WTC11 (cell line): ENCODE results near the gene PTPRF. TPM values are rescaled to one million over a fixed set of nuclear protein-coding genes. Genes with fewer than 3 reads are reported as not detected.

Experiments used
- ATAC-seq: fragments of 200-7000 bp; cut with Tn5 transposase; 2 replicates; pipeline ENCODE4 v1.10.0; 2021; ENCODE audit warnings: mild to moderate bottlenecking, moderate library complexity
- CTCF ChIA-PET: fragments of 300-600 bp; sonication (Branson Sonifier 250); formaldehyde crosslinking; loops from one replicate; lab custom pipeline; 2021; ENCODE audit warnings: antibody characterized with exemption; lab: Charles Lee
- POLR2A ChIA-PET: fragments of 350-600 bp; sonication (Branson Sonifier 250); formaldehyde crosslinking; loops from one replicate; lab custom pipeline; 2021; ENCODE audit warnings: antibody characterized with exemption; lab: Charles Lee
- DNase-seq: peaks from one replicate; pipeline ENCODE4 v3.0.0; 2021; ENCODE audit warnings: low spot score
- H3K27ac Mint-ChIP-seq: 2 replicates; pipeline ENCODE4 v1.8.0; 2021; ENCODE audit warnings: mixed read lengths
- H3K27me3 Mint-ChIP-seq: 2 replicates; pipeline ENCODE4 v1.8.0; 2021; ENCODE audit warnings: low read depth, mild to moderate bottlenecking, moderate library complexity, mixed read lengths
- H3K36me3 Mint-ChIP-seq: 2 replicates; pipeline ENCODE4 v1.8.0; 2021; ENCODE audit warnings: mixed read lengths
- H3K4me1 Mint-ChIP-seq: 2 replicates; pipeline ENCODE4 v1.8.0; 2022; ENCODE audit warnings: mixed read lengths
- H3K4me3 Mint-ChIP-seq: 2 replicates; pipeline ENCODE4 v1.8.0; 2021; ENCODE audit warnings: mild to moderate bottlenecking, moderate library complexity, mixed read lengths
- H3K9me3 Mint-ChIP-seq: 2 replicates; pipeline ENCODE4 v1.8.0; 2021; ENCODE audit warnings: mixed read lengths
- ATF6 ChIP-seq: sonication (generic); formaldehyde crosslinking; IDR thresholded peaks from 2 replicates; pipeline ENCODE4 v1.8.1; 2023; ENCODE audit warnings: mild to moderate bottlenecking, missing genetic modification reagents
- ERG ChIP-seq: fragments of 250-450 bp; sonication (Bioruptor Pico); IDR thresholded peaks from 2 replicates; pipeline ENCODE4 v1.8.0; 2021; ENCODE audit warnings: mild to moderate bottlenecking
- FOXK1 ChIP-seq: sonication (generic); formaldehyde crosslinking; IDR thresholded peaks from 2 replicates; pipeline ENCODE4 v1.8.0; 2022; ENCODE audit warnings: mild to moderate bottlenecking, moderate library complexity, missing genetic modification reagents
- GABPB1 ChIP-seq: sonication (generic); formaldehyde crosslinking; IDR thresholded peaks from 2 replicates; pipeline ENCODE4 v1.8.1; 2023; ENCODE audit warnings: mild to moderate bottlenecking, missing genetic modification reagents
- GTF2I ChIP-seq: fragments of 250-450 bp; sonication (Bioruptor Pico); conservative IDR thresholded peaks from 2 replicates; pipeline ENCODE4 v1.4.0; 2021; ENCODE audit warnings: mild to moderate bottlenecking
- NR2C2 ChIP-seq: sonication (generic); formaldehyde crosslinking; IDR thresholded peaks from 2 replicates; pipeline ENCODE4 v1.8.0; 2022; ENCODE audit warnings: mild to moderate bottlenecking, missing genetic modification reagents
- PREB ChIP-seq: sonication (generic); formaldehyde crosslinking; IDR thresholded peaks from 2 replicates; pipeline ENCODE4 v1.8.1; 2022; ENCODE audit warnings: mild to moderate bottlenecking, missing genetic modification reagents, moderate library complexity, borderline replicate concordance
- SMAD3 ChIP-seq: sonication (generic); formaldehyde crosslinking; IDR thresholded peaks from 2 replicates; pipeline ENCODE4 v1.8.0; 2022; ENCODE audit warnings: missing genetic modification reagents, mild to moderate bottlenecking, borderline replicate concordance
- SMAD4 ChIP-seq: sonication (generic); formaldehyde crosslinking; IDR thresholded peaks from 2 replicates; pipeline ENCODE4 v1.8.0; 2022; ENCODE audit warnings: mild to moderate bottlenecking, missing genetic modification reagents
- ZNF138 ChIP-seq: sonication (generic); formaldehyde crosslinking; conservative IDR thresholded peaks from 2 replicates; pipeline ENCODE4 v1.8.1; 2022; ENCODE audit warnings: mild to moderate bottlenecking, moderate library complexity, missing genetic modification reagents
- ZNF423 ChIP-seq: fragments of 250-450 bp; sonication (Bioruptor Pico); IDR thresholded peaks from 2 replicates; pipeline ENCODE4 v2.1.2; 2022; ENCODE audit warnings: mild to moderate bottlenecking, moderate library complexity
- ZNF425 ChIP-seq: fragments of 250-450 bp; sonication (Bioruptor Pico); conservative IDR thresholded peaks from 2 replicates; pipeline ENCODE4 v1.9.0; 2021; ENCODE audit warnings: mild to moderate bottlenecking
- ZNF671 ChIP-seq: fragments of 250-450 bp; sonication (Bioruptor Pico); IDR thresholded peaks from 2 replicates; pipeline ENCODE4 v1.8.0; 2021; ENCODE audit warnings: mild to moderate bottlenecking
- total RNA-seq: library from RNA; stranded (reverse); gene quantifications from 3 replicates; pipeline ENCODE4 v1.2.3, GENCODE V29; 2021
- TF ChIP-seq, protein P1 (sequence below): sonication (generic); formaldehyde crosslinking; IDR thresholded peaks from 2 replicates; pipeline ENCODE4 v1.8.0; 2022; ENCODE audit warnings: mild to moderate bottlenecking, missing genetic modification reagents
- TF ChIP-seq, protein P2 (sequence below): sonication (generic); formaldehyde crosslinking; IDR thresholded peaks from 2 replicates; pipeline ENCODE4 v1.8.1; 2022; ENCODE audit warnings: missing genetic modification reagents, borderline replicate concordance
- TF ChIP-seq, protein P3 (sequence below): sonication (generic); formaldehyde crosslinking; IDR thresholded peaks from 2 replicates; pipeline ENCODE4 v1.8.1; 2023; ENCODE audit warnings: mild to moderate bottlenecking, missing genetic modification reagents, moderate library complexity
- TF ChIP-seq, protein P4 (sequence below): sonication (generic); formaldehyde crosslinking; IDR thresholded peaks from 2 replicates; pipeline ENCODE4 v1.8.0; 2023; ENCODE audit warnings: missing genetic modification reagents

The PTPRF gene
- total RNA-seq, 1 experiment from 2014 or later = 248 TPM

- POLR2A ChIA-PET = no interaction called here
- H3K4me1 Mint-ChIP-seq = no peaks in the 10 kb centered on the region
- no peak overlapping the region for H3K27ac Mint-ChIP-seq
- H3K4me3 Mint-ChIP-seq = no peak overlapping the region
- ATAC-seq = no peak
- peaks cover 52% of the 10 kb centered on the region for H3K36me3 Mint-ChIP-seq
- no peaks in the 10 kb centered on the region for H3K27me3 Mint-ChIP-seq
- H3K9me3 Mint-ChIP-seq = no peaks in the 10 kb centered on the region
- TF ChIP-seq PREB (CRISPR knock-in tag) (no peak), ZNF425 (CRISPR knock-in tag) (no peak), GABPB1 (CRISPR knock-in tag) (no peak), SMAD4 (CRISPR knock-in tag) (no peak), ZNF423 (no peak), SMAD3 (CRISPR knock-in tag) (no peak), ERG (no peak), ATF6 (no peak), FOXK1 (CRISPR knock-in tag) (no peak), NR2C2 (no peak)
- TF ChIP-seq, protein P1, sequence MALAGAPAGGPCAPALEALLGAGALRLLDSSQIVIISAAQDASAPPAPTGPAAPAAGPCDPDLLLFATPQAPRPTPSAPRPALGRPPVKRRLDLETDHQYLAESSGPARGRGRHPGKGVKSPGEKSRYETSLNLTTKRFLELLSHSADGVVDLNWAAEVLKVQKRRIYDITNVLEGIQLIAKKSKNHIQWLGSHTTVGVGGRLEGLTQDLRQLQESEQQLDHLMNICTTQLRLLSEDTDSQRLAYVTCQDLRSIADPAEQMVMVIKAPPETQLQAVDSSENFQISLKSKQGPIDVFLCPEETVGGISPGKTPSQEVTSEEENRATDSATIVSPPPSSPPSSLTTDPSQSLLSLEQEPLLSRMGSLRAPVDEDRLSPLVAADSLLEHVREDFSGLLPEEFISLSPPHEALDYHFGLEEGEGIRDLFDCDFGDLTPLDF (CRISPR knock-in tag) = no peak
- TF ChIP-seq, protein P2, sequence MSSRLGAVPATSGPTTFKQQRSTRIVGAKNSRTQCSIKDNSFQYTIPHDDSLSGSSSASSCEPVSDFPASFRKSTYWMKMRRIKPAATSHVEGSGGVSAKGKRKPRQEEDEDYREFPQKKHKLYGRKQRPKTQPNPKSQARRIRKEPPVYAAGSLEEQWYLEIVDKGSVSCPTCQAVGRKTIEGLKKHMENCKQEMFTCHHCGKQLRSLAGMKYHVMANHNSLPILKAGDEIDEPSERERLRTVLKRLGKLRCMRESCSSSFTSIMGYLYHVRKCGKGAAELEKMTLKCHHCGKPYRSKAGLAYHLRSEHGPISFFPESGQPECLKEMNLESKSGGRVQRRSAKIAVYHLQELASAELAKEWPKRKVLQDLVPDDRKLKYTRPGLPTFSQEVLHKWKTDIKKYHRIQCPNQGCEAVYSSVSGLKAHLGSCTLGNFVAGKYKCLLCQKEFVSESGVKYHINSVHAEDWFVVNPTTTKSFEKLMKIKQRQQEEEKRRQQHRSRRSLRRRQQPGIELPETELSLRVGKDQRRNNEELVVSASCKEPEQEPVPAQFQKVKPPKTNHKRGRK = no peak
- TF ChIP-seq, protein P3, sequence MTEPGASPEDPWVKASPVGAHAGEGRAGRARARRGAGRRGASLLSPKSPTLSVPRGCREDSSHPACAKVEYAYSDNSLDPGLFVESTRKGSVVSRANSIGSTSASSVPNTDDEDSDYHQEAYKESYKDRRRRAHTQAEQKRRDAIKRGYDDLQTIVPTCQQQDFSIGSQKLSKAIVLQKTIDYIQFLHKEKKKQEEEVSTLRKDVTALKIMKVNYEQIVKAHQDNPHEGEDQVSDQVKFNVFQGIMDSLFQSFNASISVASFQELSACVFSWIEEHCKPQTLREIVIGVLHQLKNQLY (CRISPR knock-in tag) = no peak
- TF ChIP-seq, protein P4, sequence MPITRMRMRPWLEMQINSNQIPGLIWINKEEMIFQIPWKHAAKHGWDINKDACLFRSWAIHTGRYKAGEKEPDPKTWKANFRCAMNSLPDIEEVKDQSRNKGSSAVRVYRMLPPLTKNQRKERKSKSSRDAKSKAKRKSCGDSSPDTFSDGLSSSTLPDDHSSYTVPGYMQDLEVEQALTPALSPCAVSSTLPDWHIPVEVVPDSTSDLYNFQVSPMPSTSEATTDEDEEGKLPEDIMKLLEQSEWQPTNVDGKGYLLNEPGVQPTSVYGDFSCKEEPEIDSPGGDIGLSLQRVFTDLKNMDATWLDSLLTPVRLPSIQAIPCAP = no peak
- TF ChIP-seq, all 79 proteins: peak for 0
- CTCF ChIA-PET = no interaction called here
- no peak for DNase-seq
Measured at GRCh38 chr1:43621861-43622260, 91.2 kb downstream of the PTPRF start.

DNA sequence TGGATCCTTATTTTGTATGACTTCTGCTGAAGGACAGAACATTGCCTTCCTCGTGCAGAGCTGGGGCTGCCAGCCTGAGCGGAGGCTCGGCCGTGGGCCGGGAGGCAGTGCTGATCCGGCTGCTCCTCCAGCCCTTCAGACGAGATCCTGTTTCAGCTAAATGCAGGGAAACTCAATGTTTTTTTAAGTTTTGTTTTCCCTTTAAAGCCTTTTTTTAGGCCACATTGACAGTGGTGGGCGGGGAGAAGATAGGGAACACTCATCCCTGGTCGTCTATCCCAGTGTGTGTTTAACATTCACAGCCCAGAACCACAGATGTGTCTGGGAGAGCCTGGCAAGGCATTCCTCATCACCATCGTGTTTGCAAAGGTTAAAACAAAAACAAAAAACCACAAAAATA is 91.8 kb downstream of the PTPRF start:
- no peaks in the 10 kb centered on the region for H3K27me3 Mint-ChIP-seq
- no peak for TF ChIP-seq GTF2I (CRISPR knock-in tag)
- no peak for TF ChIP-seq ZNF671 (CRISPR knock-in tag)
- no peak for TF ChIP-seq ZNF138 (CRISPR knock-in tag)
- H3K27ac Mint-ChIP-seq = no peak overlapping the region
- DNase-seq (no peak), ATAC-seq (no peak)
- POLR2A ChIA-PET = no interaction called here
- H3K36me3 Mint-ChIP-seq = peaks cover 51% of the 10 kb centered on the region
- no peak overlapping the region for H3K4me3 Mint-ChIP-seq
- CTCF ChIA-PET = no interaction called here
- no peaks in the 10 kb centered on the region for H3K9me3 Mint-ChIP-seq
- no peaks in the 10 kb centered on the region for H3K4me1 Mint-ChIP-seq
